OCI-LY3 (cell line): ENCODE results near the gene C6orf15.

Experiments
- EZH2phosphoT487 ChIP-seq: fragments of 200-600 bp; shearing (Covaris generic); IDR thresholded peaks from 2 replicates; pipeline ENCODE4 v1.6.1; 2018; ENCODE audit warnings: antibody characterized with exemption, mixed run types, low read depth
- TF ChIP-seq, protein P1 (sequence below): fragments of 200-600, 300-600 bp; sonication (generic); IDR thresholded peaks from 2 replicates; pipeline ENCODE4 v1.5.1; 2014; ENCODE audit warnings: antibody characterized with exemption, low read length, low read depth

DNA sequence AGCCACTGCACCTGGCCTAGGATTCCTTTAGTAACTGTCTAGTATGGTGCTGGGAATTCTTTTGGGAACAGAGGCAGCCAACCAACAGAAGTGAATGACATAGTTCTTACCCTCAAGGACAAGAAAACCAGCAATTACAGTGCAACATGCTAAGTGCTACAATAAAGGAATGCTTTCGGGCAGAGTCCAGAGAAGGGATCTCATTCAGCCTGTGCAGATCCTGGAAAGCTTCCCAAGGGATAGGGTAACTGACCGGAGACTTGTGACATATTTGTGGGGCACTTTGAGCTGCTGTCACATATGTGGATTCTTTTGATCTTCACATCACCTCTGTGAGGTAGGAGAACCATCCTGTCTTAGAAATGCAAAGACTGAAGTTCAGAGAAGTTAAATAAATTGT, 46.8 kb downstream of the C6orf15 start:
- TF ChIP-seq, protein P1, sequence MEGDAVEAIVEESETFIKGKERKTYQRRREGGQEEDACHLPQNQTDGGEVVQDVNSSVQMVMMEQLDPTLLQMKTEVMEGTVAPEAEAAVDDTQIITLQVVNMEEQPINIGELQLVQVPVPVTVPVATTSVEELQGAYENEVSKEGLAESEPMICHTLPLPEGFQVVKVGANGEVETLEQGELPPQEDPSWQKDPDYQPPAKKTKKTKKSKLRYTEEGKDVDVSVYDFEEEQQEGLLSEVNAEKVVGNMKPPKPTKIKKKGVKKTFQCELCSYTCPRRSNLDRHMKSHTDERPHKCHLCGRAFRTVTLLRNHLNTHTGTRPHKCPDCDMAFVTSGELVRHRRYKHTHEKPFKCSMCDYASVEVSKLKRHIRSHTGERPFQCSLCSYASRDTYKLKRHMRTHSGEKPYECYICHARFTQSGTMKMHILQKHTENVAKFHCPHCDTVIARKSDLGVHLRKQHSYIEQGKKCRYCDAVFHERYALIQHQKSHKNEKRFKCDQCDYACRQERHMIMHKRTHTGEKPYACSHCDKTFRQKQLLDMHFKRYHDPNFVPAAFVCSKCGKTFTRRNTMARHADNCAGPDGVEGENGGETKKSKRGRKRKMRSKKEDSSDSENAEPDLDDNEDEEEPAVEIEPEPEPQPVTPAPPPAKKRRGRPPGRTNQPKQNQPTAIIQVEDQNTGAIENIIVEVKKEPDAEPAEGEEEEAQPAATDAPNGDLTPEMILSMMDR: no peak
- no peak for TF ChIP-seq EZH2phosphoT487
